Daoy (cell line): ENCODE measurements around the gene SGF29. TPM values are rescaled to one million over a fixed set of nuclear protein-coding genes. Genes with fewer than 3 reads are reported as not detected.
"Not testable (repeated sequence)": the region's sequence is repeated elsewhere in the genome, so short reads cannot be mapped to it uniquely, and the experiment has no call there.

Experiments used
- DNase-seq: peaks from one replicate; pipeline ENCODE4 v3.0.0-alpha.2; 2015; ENCODE audit warnings: low read depth
- total RNA-seq: library from RNA; depleted of rRNA; stranded (reverse); fragments of >200 nt; shearing (Covaris generic); gene quantifications from 2 replicates; pipeline ENCODE4 v1.2.3, GENCODE V29; 2014

Gene SGF29
- total RNA-seq, 1 experiment from 2014 or later: 24.3 TPM

- not testable (repeated sequence) for DNase-seq
Observed at GRCh38 chr16:28595451-28595850, 41.7 kb downstream of the SGF29 start.

DNA sequence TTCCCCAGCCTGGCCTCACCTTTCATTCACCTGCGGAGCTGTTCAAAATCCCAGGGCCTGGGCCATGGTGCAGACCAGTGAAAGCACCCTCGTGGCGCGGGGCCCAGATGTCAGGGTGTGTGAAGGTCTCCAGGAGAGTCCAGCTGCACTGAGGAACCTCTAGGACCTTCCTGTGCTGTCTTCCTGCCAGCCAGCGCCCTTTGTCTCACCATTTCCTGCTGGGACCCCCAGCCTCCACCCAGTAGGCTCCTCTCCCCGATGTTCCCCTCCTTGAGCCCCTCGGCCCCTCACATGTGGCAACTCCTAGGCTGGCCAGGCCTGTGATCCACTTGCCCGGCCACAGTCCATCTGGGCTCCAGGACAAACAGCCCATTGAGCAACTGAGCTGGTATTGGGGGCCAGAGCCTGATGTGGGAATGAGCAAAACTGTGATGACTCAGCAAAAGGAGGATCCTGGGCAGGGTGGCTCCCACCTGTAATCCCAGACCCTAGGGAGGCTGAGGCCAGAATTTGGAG is 42.5 kb downstream of the SGF29 start:
- DNase-seq: no peak

DNA sequence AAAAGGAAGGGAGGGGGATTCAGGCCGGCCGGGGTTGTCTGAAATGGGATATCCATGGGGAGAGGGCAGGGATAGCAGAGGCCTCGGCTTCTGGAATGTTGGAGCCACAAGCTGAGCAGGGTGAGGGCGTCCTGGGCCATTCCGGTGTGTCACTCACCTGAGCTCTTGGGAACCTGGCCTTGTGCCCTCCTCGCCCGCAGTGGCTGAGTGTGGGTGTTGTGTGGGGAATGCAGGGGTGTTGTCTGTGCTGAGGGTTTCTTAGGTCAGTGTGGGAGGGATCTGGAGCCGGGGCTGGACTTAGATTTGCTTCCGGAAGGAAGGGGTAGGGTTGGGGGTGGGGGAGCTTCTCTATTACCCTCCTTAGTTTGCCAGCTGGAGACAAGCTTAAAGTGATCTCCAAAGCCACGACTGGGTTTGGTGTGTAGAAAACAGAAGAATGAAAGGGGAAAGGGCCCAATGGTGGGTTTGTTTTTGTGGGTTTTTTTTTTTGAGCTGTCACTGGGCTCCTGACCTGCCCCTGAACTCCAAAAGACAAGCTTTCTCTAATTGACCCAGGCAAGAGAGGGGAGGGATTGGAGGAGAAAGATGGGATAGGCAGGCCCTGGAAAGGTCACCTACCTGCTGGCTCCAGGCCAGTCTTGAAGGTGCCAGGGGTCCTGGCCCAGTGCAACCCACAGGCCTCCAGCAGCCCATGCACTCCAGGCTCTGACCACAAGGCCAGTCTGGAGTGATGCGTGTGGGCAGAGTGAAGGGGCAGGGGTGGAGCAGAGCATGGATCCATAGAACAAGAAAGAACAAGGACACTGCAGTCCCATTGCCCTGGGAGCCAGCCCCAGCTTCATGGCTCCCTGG is 43.3 kb downstream of the SGF29 start, which contains the start of gene SULT1A2:
TSS of gene SULT1A2 (minus strand) at position 211 of the 852 bp plus-strand sequence. CDS start 1,120 bp downstream, outside the sequence.
- DNase-seq: peak; percentile 45

DNA sequence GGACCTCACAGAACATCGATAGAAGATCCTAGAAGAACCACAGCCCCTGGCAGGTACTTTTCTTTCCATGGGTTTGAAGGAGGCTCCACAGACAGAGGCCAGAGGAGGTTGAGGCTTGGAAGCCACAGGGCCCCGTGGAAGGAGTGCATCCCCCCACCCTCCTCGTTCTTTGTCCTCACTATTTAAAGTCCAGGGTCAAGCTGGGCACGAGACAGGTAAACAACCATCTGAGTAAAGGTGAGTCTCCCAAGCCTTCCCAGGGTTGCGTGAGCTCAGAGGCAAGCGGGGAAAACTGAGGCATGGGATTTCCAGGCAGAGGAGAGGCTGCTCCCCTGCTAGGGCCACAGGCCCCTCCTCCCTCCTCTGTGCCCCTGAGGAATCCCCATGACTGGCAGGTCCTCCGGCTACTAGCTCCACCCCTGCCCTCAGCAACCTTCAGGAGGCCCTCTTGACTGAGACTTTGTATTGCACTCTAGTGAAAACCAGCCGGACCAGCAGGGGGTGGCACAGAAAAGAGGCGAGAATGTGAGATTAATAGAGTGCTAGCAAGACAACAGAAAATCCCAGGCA is 44.1 kb downstream of the SGF29 start:
- no peak for DNase-seq

DNA sequence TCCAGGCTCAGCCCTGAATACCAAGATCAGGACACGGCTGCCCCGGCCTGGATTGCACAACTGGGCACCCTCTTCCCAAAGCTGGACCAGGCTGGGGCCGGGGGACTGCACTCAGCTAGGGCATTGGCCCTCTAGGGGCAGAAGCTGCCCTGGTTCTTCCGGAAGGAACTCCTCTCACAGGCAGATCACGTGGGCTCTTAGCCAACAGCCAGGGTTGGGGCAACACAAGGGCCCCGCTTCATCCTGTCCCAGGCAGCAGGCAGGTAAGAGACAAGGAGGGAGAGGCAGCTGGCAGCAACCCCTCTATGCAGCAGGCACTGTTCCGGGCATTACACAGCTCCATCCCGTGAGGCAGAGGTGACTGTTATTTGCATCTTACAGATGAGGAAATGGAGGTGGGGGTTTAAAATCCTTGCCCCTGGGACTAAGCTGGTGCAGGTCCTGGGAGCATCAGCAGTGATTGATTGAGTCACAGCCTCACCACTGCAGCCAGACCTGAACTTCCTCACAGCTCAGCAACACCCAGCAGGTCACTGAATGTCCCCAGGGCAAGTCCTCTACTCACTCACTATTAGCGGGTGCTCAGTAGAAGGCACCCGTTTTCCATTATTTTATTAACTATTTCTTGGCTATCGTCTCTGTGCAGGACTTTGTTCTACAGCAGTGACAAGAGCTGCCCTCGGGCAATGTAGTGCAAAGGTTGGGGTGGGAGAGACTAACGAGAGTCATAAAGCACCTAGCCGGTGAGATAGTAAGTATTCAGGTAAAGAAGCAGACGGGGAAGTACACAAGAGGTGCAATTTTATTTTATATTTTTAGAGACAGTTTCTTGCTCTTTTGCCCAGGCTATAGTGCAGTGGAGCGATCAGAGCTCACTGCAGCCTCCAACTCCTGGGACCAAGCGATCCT is 45.9 kb downstream of the SGF29 start:
- DNase-seq: not testable (repeated sequence)

GRCh38 chr16:28600965-28601364 is 47.2 kb downstream of the SGF29 start:
- not testable (repeated sequence) for DNase-seq

GRCh38 chr16:28601589-28601988 is 47.9 kb downstream of the SGF29 start:
- DNase-seq: not testable (repeated sequence)

DNA sequence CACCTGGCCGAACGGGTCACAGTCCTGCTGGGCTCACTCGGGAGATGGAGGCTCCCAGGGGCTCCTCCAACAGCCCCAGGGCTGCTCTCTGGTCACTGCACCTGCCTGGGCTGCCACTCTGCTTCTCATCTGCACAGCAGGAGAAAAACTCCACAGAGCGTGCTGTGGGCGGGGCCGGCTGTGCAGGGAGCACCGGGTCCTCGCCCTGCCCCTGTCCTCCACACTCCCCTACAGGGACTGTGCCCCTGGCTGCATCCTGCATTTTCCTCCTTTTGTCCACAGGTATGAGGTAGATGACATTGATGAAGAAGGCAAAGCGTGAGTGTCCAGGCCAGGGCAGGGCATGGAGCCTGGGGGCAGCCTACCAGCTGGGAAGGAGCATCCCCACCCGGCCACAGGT is 48.3 kb downstream of the SGF29 start:
- not testable (repeated sequence) for DNase-seq

GRCh38 chr16:28602529-28602928 is 48.8 kb downstream of the SGF29 start:
- DNase-seq: no peak

DNA sequence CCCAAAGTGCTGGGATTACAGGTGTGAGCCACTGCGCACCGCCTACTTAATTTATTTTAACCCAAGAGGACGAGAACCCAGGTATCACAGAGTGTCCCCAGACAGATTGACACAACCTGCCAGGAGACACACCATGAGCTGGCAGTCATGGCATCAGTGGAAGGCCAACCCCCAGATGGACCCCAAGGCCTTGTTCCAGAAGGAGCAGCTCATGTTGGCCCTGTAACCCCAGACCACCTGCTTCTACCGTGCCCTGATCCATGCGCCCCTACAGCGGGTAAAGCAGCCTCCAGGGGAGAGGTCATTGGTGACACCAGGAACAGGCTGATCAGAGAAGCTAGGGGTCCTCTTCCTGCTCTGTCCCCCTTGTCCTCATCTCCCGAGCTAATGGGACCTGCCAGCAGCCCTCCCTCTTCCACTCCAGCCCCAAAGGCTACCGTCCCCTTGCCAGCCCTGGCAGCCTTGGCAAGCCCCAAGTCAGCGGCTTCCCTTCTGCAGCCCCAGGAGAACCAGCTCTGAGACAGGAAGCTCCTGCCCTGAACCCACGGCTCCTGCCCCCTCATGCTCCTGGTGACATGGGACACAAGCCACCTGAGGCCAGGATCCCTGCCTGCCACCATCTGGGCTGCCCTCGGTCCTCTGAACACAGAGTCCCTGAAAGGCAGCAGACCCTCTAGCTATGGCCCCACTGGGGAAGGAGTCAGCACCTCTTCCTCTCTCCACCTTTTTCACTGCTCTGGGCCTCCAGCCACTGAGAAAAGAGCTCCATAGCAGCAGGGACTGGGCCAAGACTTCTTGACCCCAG is 49.9 kb downstream of the SGF29 start:
- no peak for DNase-seq

DNA sequence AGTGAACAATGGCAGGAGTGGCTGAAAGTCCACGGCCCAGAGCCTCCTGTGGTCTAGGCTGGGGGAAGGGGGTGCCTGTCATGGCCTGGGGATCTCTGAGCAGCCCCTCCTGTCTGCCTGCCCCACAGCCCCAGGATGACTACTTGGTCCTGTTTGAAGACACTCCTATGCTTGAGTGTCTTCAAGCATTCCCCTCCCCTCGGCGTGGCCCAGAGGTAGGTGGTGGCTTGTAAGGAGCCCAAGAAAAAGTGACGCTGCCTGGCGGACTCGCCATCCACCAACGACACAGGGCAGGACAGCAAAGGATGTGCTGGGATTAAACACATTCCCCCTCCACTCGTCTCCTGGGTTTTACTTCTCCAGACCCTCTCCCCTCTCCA is 50.5 kb downstream of the SGF29 start:
- DNase-seq: no peak

DNA sequence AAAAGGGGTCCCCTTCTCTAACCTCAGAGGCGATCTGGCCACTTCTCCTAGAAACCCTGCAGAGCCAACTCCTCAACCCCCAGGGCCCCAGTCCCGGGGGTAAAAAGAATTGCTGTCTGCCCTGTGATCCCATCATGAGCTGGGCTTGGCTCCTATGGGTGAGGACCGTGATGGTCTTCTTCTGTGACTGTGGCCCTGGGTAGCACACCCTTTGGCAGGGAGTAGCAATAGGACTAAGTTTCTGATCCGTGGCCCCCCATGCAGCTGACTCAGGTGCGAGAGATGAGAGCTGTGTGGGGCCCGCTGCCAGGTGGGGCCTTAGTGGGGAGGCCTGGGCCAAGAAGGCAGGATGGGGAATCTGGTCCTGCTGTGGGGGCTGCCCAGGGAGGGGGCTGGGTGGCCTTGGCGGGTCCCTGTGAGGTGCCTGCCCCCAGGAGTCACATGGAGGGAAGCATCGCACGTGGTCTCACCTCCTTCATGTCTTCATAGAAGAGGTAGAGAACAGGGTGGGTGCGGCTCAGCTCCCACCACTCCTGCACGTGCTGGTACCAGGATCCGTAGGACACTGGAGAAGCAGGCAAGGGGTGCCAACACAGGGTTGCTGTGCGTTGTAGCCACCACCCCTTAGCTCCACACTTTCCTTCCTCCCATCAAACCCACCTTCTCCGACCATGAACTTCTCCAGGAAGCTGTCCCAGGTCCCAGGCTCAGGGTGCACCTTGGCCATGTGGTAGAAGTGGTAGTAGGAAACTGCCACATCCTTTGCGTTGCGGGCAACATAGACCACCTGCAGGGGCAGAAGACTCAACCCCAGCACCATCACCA is 52.8 kb downstream of the SGF29 start:
- DNase-seq: no peak

DNA sequence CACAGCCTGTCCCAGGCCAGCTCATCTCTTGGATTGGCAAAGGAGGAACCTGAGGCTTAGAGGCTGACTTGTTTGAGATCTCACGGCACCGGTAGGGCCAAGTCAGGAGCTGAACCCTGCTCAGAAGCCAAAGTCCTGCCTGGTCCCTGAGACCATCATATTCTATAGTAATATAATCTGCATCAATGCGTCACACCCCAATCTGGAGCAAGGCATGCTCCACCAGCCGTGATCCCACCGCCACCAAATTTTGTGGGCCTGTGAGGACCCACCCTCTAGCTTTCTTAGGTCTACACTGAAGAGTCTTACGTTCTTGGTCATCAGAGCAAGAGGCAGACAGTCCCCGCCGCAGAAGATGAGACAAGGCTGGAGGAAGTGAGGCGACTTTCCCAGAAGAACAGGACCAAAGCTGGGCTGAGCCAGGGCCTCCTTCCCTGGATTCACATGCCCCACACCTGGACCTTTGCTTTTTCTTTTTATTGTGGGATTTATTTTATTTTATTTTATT is 53.5 kb downstream of the SGF29 start:
- no peak for DNase-seq

GRCh38 chr16:28607681-28608495 is 54.2 kb downstream of the SGF29 start:
- not testable (repeated sequence) for DNase-seq

DNA sequence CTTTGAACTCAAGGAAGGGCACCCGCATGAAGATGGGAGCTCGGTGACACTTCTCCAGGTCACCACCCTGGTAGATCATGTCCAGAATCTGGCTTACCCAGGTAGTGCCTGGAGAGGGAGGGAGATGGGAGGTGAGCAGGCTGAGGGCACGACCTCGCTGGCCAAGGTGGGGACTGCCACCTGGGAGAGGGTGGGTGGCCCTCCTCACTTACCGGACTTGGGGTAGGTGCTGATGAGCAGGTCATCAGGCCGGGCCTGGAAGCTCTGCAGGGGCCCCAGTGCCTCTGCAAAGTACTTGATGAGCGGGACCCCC is 54.7 kb downstream of the SGF29 start:
- not testable (repeated sequence) for DNase-seq

DNA sequence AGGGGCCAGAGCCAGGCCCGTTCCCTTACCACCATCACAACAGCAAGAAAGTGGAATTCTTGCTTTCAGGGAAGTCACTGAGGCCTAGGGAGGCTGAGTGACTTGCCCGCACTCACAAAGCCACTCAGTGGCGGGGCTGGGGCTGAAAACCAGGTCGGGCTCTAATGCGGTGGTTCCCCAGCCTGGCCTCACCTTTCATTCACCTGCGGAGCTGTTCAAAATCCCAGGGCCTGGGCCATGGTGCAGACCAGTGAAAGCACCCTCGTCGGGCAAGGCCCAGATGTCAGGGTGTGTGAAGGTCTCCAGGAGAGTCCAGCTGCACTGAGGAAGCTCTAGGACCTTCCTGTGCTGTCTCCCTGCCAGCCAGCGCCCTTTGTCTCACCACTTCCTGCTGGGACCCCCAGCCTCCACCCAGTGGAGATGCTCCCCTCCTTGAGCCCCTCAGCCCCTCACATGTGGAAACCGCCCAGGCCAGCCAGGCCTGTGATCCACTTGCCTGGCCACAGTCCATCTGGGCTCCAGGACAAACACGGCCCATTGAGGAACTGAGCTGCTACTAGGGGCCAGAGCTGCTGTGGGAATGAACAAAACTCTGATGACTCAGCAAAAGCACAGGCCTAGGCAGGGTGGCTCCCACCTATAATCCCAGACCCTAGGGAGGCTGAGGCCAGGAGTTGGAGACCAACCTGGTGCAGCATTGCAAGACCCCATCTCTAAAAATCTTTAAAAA is 55.3 kb downstream of the SGF29 start:
- not testable (repeated sequence) for DNase-seq

DNA sequence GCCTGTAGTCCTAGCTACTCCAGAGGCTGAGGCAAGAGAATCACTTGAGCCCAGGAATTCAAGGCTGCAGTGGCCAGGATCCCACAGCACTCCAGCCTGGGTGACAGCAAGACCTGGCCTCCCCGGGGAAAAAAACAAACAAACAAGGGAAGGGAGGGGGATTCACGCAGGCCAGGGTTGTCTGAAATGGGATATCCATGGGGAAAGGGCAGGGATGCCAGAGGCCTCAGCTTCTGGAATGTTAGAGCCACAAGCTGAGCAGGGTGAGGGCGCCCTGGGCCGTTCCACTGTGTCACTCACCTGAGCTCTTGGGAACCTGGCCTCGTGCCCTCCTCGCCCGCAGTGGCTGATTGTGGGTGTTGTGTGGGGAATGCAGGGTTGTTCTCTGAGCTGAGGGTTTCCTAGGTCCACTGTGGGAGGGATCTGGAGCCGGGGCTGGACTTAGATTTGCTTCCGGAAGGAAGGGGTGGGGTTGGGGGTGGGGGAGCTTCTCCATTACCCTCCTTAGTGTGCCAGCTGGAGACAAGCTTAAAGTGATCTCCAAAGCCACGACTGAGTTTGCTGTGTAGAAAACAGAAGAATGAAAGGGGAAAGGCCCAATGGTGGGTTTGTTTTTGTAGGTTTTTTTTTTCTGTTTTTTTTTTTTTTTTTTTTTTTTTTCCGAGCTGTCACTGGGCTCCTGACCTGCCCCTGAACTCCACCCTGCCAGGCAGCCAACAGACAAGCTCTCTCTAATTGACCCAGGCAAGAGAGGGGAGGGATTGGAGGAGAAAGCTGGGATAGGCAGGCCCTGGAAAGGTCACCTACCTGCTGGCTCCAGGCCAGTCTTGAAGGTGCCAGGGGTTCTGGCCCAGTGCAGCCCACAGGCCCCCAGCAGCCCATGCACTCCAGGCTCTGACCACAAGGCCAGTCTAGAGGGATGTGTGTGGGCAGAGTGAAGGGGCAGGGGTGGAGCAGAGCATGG is 56.2 kb downstream of the SGF29 start, which contains the start of gene SULT1A1:
TSS of gene SULT1A1 (minus strand) at position 414 of the 964 bp plus-strand sequence. CDS start 1,189 bp downstream, outside the sequence.
- DNase-seq: peak; percentile 32
